GM21447 (cell line): ENCODE data around the gene DNAJA4.
"Not testable (repeated sequence)": the region's sequence is repeated elsewhere in the genome, so short reads cannot be mapped to it uniquely, and the experiment has no call there.

ENCODE experiments used
- ATAC-seq: cut with Tn5 transposase; IDR thresholded peaks from one replicate; pipeline ENCODE4 v1.9.1; 2021; ENCODE audit not compliant: unreplicated experiment

Gene DNAJA4

GRCh38 chr15:78243491-78243941 lies 20.8 kb upstream of the DNAJA4 start:
- no peak for ATAC-seq

GRCh38 chr15:78244101-78244500 lies 20.3 kb upstream of the DNAJA4 start:
- ATAC-seq = no peak

- ATAC-seq = no peak
Observed at GRCh38 chr15:78244893-78245292, 19.5 kb upstream of the DNAJA4 start.

GRCh38 chr15:78245392-78245791 lies 19.0 kb upstream of the DNAJA4 start:
- ATAC-seq = not testable (repeated sequence)

GRCh38 chr15:78245976-78246620 lies 18.3 kb upstream of the DNAJA4 start:
- ATAC-seq = not testable (repeated sequence)

- no peak for ATAC-seq
Observed at GRCh38 chr15:78247911-78248310, 16.5 kb upstream of the DNAJA4 start.

- no peak for ATAC-seq
Observed at GRCh38 chr15:78249131-78249530, 15.2 kb upstream of the DNAJA4 start.

GRCh38 chr15:78251136-78251535 lies 13.2 kb upstream of the DNAJA4 start:
- ATAC-seq = no peak

GRCh38 chr15:78255421-78256043 lies 8.8 kb upstream of the DNAJA4 start:
- ATAC-seq = no peak

- no peak for ATAC-seq
Observed at GRCh38 chr15:78256044-78256437, 8.3 kb upstream of the DNAJA4 start.

- no peak for ATAC-seq
Observed at GRCh38 chr15:78257681-78258080, 6.7 kb upstream of the DNAJA4 start.

- no peak for ATAC-seq
Observed at GRCh38 chr15:78259232-78259631, 5.1 kb upstream of the DNAJA4 start.

- ATAC-seq = no peak
Observed at GRCh38 chr15:78260489-78260888, 3.9 kb upstream of the DNAJA4 start.

- no peak for ATAC-seq
Observed at GRCh38 chr15:78261062-78261461, 3.3 kb upstream of the DNAJA4 start.

GRCh38 chr15:78263351-78263781 lies 996 bp upstream of the DNAJA4 start:
- ATAC-seq = no peak

- ATAC-seq = no peak
Observed at GRCh38 chr15:78263907-78264303, 457 bp upstream of the DNAJA4 start.

- ATAC-seq = no peak
Observed at GRCh38 chr15:78265137-78265460, 737 bp downstream of the DNAJA4 start.

- ATAC-seq = no peak
Observed at GRCh38 chr15:78265752-78266224, 1.4 kb downstream of the DNAJA4 start.

GRCh38 chr15:78266229-78266628 lies 1.9 kb downstream of the DNAJA4 start:
- no peak for ATAC-seq

- ATAC-seq = no peak
Observed at GRCh38 chr15:78266806-78267205, 2.4 kb downstream of the DNAJA4 start.

- no peak for ATAC-seq
Observed at GRCh38 chr15:78272316-78272715, 8.0 kb downstream of the DNAJA4 start.

GRCh38 chr15:78272776-78273175 lies 8.4 kb downstream of the DNAJA4 start:
- no peak for ATAC-seq

GRCh38 chr15:78274994-78275393 lies 10.6 kb downstream of the DNAJA4 start:
- ATAC-seq = no peak
